HL-60 (cell line): Measurements from ENCODE around the gene TLR10.

Experiments
- DNase-seq, 2 experiments: peaks; one replicate each; pipeline ENCODE4 v3.0.0-alpha.2; 2010 to 2020; ENCODE audit warnings: low read depth in 1 of 2, low spot score in 1 of 2
- H3K27ac ChIP-seq: fragments of 250-450 bp; sonication (Bioruptor Pico); replicated peaks from 2 replicates; pipeline ENCODE4 v1.5.1; 2020; ENCODE audit warnings: mild to moderate bottlenecking, moderate library complexity
- H3K27me3 ChIP-seq: fragments of 250-450 bp; sonication (Bioruptor Pico); 2 replicates; pipeline ENCODE4 v1.5.1; 2021; ENCODE audit warnings: mild to moderate bottlenecking, moderate library complexity; ENCODE audit not compliant: insufficient read depth, poor library complexity, severe bottlenecking
- H3K4me3 ChIP-seq: replicated peaks from 2 replicates; pipeline ENCODE4 v1.5.1; 2011; ENCODE audit warnings: mild to moderate bottlenecking, control low read depth, low read length; ENCODE audit not compliant: insufficient read depth
- GABPA ChIP-seq: IDR thresholded peaks from 2 replicates; pipeline ENCODE4 v1.6.1; 2012; ENCODE audit warnings: low read depth
- POLR2AphosphoS5 ChIP-seq: IDR thresholded peaks from 2 replicates; pipeline ENCODE4 v1.6.1; 2012; ENCODE audit warnings: low read depth
- SPI1 ChIP-seq: IDR thresholded peaks from 2 replicates; pipeline ENCODE4 v1.6.1; 2012; ENCODE audit warnings: low read depth, mild to moderate bottlenecking, borderline replicate concordance
- TF ChIP-seq, protein P1 (sequence below): IDR thresholded peaks from 2 replicates; pipeline ENCODE4 v1.6.1; 2012; ENCODE audit warnings: low read depth; ENCODE audit not compliant: insufficient replicate concordance
- TF ChIP-seq, protein P2 (sequence below): IDR thresholded peaks from one replicate; pipeline ENCODE4 v1.5.1; 2011; ENCODE audit warnings: low read length, control low read depth, inconsistent platforms; ENCODE audit not compliant: insufficient read depth

TLR10 gene

DNA sequence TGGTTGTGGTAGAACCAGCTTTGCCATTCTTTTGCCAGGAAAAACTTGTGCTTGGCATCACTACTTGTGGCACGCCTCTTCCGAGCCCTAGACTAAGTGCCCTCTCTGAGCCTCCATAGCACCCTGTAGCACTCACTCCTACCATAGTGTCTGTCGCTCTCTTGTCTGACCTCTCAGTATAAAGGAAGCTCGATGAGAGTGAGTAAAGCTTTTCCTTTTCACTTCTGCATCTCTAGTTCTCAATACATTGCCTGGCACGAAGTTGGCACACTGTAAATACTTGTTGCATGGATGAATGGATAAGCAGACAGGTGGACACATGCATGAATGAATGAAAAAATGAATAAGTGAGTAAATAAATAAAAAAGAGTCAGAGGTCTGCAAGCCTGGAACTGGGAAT, 48.3 kb downstream of the TLR10 start:
- no peak overlapping the region for H3K27ac ChIP-seq
- TF ChIP-seq, protein P1, sequence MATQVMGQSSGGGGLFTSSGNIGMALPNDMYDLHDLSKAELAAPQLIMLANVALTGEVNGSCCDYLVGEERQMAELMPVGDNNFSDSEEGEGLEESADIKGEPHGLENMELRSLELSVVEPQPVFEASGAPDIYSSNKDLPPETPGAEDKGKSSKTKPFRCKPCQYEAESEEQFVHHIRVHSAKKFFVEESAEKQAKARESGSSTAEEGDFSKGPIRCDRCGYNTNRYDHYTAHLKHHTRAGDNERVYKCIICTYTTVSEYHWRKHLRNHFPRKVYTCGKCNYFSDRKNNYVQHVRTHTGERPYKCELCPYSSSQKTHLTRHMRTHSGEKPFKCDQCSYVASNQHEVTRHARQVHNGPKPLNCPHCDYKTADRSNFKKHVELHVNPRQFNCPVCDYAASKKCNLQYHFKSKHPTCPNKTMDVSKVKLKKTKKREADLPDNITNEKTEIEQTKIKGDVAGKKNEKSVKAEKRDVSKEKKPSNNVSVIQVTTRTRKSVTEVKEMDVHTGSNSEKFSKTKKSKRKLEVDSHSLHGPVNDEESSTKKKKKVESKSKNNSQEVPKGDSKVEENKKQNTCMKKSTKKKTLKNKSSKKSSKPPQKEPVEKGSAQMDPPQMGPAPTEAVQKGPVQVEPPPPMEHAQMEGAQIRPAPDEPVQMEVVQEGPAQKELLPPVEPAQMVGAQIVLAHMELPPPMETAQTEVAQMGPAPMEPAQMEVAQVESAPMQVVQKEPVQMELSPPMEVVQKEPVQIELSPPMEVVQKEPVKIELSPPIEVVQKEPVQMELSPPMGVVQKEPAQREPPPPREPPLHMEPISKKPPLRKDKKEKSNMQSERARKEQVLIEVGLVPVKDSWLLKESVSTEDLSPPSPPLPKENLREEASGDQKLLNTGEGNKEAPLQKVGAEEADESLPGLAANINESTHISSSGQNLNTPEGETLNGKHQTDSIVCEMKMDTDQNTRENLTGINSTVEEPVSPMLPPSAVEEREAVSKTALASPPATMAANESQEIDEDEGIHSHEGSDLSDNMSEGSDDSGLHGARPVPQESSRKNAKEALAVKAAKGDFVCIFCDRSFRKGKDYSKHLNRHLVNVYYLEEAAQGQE = no peak
- TF ChIP-seq, protein P2, sequence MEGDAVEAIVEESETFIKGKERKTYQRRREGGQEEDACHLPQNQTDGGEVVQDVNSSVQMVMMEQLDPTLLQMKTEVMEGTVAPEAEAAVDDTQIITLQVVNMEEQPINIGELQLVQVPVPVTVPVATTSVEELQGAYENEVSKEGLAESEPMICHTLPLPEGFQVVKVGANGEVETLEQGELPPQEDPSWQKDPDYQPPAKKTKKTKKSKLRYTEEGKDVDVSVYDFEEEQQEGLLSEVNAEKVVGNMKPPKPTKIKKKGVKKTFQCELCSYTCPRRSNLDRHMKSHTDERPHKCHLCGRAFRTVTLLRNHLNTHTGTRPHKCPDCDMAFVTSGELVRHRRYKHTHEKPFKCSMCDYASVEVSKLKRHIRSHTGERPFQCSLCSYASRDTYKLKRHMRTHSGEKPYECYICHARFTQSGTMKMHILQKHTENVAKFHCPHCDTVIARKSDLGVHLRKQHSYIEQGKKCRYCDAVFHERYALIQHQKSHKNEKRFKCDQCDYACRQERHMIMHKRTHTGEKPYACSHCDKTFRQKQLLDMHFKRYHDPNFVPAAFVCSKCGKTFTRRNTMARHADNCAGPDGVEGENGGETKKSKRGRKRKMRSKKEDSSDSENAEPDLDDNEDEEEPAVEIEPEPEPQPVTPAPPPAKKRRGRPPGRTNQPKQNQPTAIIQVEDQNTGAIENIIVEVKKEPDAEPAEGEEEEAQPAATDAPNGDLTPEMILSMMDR = no peak
- no peak for TF ChIP-seq SPI1
- no peak for TF ChIP-seq POLR2AphosphoS5
- TF ChIP-seq GABPA = no peak
- H3K4me3 ChIP-seq = no peak overlapping the region
- H3K27me3 ChIP-seq = no peaks in the 10 kb centered on the region
- DNase-seq = no peak

DNA sequence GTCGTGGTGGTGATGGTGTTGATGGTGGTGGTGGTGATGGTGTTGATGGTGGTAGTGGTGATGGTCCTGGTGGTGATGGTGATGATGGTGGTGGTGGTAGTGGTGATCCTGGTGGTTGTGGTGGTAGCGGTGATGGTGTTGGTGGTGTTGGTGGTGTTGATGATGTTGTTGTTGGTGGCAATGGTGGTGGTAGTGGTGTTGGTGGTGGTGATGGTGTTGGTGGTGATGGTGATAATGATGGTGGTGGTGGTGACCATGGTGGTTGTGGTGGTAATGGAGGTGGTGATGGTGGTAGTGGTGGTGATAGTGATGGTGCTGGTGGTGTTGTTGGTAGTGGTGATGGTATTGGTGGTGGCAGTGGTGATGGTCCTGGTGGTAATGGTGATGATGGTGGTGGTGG, 49.1 kb downstream of the TLR10 start:
- DNase-seq = no peak
- Histone ChIP-seq H3K4me3 (no peak overlapping the region), H3K27me3 (no peaks in the 10 kb centered on the region), H3K27ac (no peak overlapping the region)
- TF ChIP-seq, protein P1 = no peak
- TF ChIP-seq POLR2AphosphoS5 (no peak), SPI1 (no peak), GABPA (no peak)
- TF ChIP-seq, protein P2 = no peak

DNA sequence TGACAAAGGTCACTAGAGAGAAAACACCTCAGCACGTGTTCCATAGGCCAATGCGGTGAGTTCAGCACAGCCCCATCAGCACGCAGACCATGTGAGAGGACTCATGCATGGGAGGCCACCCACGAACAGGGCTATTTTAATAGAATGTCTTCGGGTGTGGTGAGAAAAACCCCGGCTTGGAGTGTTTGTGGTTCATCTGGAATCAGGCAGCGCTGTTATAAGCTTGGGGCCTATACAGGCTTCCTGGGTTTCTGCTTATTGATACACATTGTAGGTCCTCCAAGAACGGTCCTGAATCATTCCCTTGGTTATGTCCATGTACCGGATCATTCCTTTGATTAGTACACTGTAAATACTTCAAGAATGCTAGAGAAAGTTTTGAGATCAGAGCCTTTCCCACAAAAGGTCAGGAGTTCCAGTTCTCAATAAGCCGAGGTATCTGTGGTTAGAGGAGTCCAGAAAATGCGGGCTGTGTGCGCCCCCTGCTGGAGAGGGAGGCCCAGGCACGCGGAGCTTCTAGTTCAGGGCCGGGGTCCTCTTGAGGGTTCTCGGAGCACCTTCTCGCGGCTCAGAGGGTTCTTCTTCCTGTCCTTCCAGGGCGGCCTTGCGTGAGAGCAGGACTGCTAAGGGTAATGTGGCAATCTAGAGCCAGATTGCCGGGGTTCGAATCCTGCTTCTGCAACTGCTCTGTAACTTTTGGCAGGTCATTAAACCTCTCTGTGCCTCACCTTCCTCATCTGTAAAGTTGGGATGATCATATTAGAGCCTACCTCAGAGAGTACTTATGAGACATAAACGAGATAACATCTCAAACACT, 51.8 kb downstream of the TLR10 start:
- Histone ChIP-seq H3K27ac (no peak overlapping the region), H3K4me3 (no peak overlapping the region), H3K27me3 (no peaks in the 10 kb centered on the region)
- DNase-seq = peak; percentile 45 to 77
- TF ChIP-seq, protein P1 = no peak
- TF ChIP-seq, protein P2 = peak; percentile 84
